HG02623 (cell line): ENCODE data around the gene CSDE1.

Source experiments
- ATAC-seq: cut with Tn5 transposase; IDR thresholded peaks from one replicate; pipeline ENCODE4 v1.9.1; 2021; ENCODE audit warnings: moderate library complexity; ENCODE audit not compliant: unreplicated experiment

The CSDE1 gene

DNA sequence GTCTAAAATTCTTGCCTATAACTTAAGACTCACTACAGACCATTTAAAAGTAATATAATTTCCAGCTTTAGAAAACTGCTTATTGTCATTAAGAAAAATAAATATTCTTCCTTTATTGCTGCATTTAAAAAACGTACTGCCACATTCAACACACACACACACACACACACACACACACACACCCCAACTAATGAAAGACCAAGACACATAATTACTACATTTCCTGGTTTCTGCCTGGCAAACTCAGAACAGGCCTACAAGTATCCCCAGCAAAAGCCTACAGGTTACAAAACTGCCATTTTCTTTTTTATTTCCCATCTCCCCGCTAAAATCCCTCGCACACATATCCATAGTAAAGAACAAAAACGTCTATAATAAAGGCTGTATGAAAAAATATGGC lies 89.4 kb downstream of the CSDE1 start:
- no peak for ATAC-seq

DNA sequence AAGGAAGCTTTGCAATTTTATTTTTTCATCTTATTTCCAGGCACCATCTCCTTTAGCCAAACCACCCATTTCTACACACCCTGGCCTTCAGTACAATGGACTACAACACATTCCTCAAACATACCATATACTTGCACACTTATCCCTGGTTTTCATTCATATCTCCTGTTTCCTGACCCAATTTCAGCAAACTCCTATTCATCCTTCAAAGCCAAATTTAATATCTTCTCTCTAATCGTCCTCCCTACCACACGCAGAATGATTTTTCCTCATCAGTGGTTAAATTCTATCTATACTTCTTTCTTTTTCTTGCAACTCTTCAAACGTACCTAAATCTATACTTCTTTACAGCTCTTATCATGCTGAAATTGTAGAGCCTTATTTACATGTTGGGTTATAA lies 90.8 kb downstream of the CSDE1 start:
- no peak for ATAC-seq
